Ishikawa (cell line): ENCODE results near the gene TRIM67.

Experiments
- CEBPB ChIP-seq: IDR thresholded peaks from 2 replicates; pipeline ENCODE4 v1.6.1; 2012
- CREB1 ChIP-seq: IDR thresholded peaks from 2 replicates; pipeline ENCODE4 v1.6.1; 2012; ENCODE audit warnings: low read depth
- EGR1 ChIP-seq: IDR thresholded peaks from 2 replicates; pipeline ENCODE4 v1.6.1; 2012
- EP300 ChIP-seq: IDR thresholded peaks from 2 replicates; pipeline ENCODE4 v1.6.1; 2012; ENCODE audit warnings: borderline replicate concordance
- FOXM1 ChIP-seq: IDR thresholded peaks from 2 replicates; pipeline ENCODE4 v1.6.1; 2012; ENCODE audit warnings: low read depth, borderline replicate concordance
- NFIC ChIP-seq: IDR thresholded peaks from 2 replicates; pipeline ENCODE4 v1.6.1; 2012
- RAD21 ChIP-seq: IDR thresholded peaks from 2 replicates; pipeline ENCODE4 v1.6.1; 2012; ENCODE audit warnings: low read depth
- REST ChIP-seq: IDR thresholded peaks from 2 replicates; pipeline ENCODE4 v1.6.1; 2012; ENCODE audit warnings: low read depth, mild to moderate bottlenecking
- TAF1 ChIP-seq: IDR thresholded peaks from 2 replicates; pipeline ENCODE4 v1.6.1; 2012; ENCODE audit warnings: low read depth, mild to moderate bottlenecking
- USF1 ChIP-seq: IDR thresholded peaks from 2 replicates; pipeline ENCODE4 v1.6.1; 2012
- YY1 ChIP-seq: IDR thresholded peaks from 2 replicates; pipeline ENCODE4 v1.6.1; 2012; ENCODE audit warnings: low read depth

DNA sequence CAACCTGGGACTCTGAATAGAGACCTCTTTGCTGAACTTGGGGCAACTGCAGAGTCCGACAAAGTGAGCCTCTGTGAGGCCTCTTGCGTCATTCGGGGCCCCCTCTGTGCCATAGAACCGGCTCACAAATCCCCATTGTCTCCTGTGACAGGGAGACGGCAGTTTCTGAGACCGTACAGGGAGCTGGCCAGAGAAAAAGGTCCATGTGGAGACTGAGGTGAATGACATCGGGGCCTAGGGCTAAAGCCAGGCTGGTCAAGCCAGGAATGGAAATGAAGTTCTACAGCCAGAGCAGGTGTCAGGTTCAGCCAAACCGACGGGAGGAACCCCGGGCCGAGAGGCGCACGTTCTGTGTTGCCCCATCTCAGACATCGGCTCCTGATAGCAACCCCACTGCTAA is 37.1 kb upstream of the TRIM67 start:
- TF ChIP-seq REST (no peak), RAD21 (no peak), NFIC (no peak), CREB1 (no peak), EP300 (no peak), YY1 (no peak), EGR1 (no peak), CEBPB (no peak), USF1 (no peak), FOXM1 (no peak), TAF1 (no peak)
